ENCODE measurements around the gene RTN1.

DNA sequence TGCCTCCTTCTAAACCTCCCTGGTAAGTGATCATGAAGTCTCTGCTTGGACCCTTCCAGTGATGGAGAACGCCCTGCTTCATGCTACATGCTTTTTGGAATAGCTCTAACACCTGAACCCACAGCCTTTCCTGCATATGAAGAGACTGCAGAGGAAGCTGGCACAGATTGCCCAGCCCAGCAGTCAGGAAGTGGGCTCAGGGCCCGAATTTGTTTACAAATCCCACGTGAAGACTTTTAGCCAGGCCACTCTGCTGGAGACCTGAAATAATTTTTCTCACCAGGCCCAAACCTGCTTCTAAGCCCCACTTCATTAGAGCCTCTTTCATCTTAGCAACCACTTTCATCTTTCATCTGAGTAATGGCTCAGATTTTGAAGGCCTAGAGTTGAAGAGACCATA is 22.9 kb downstream of the RTN1 start:
- TF ChIP-seq, protein P1, sequence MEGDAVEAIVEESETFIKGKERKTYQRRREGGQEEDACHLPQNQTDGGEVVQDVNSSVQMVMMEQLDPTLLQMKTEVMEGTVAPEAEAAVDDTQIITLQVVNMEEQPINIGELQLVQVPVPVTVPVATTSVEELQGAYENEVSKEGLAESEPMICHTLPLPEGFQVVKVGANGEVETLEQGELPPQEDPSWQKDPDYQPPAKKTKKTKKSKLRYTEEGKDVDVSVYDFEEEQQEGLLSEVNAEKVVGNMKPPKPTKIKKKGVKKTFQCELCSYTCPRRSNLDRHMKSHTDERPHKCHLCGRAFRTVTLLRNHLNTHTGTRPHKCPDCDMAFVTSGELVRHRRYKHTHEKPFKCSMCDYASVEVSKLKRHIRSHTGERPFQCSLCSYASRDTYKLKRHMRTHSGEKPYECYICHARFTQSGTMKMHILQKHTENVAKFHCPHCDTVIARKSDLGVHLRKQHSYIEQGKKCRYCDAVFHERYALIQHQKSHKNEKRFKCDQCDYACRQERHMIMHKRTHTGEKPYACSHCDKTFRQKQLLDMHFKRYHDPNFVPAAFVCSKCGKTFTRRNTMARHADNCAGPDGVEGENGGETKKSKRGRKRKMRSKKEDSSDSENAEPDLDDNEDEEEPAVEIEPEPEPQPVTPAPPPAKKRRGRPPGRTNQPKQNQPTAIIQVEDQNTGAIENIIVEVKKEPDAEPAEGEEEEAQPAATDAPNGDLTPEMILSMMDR (IDR thresholded peaks at IDR 0.05): no peak
- no peak for TF ChIP-seq POLR2AphosphoS5 (IDR thresholded peaks at IDR 0.05; ENCODE audit: low read depth, low read length)
- TF ChIP-seq, protein P2, sequence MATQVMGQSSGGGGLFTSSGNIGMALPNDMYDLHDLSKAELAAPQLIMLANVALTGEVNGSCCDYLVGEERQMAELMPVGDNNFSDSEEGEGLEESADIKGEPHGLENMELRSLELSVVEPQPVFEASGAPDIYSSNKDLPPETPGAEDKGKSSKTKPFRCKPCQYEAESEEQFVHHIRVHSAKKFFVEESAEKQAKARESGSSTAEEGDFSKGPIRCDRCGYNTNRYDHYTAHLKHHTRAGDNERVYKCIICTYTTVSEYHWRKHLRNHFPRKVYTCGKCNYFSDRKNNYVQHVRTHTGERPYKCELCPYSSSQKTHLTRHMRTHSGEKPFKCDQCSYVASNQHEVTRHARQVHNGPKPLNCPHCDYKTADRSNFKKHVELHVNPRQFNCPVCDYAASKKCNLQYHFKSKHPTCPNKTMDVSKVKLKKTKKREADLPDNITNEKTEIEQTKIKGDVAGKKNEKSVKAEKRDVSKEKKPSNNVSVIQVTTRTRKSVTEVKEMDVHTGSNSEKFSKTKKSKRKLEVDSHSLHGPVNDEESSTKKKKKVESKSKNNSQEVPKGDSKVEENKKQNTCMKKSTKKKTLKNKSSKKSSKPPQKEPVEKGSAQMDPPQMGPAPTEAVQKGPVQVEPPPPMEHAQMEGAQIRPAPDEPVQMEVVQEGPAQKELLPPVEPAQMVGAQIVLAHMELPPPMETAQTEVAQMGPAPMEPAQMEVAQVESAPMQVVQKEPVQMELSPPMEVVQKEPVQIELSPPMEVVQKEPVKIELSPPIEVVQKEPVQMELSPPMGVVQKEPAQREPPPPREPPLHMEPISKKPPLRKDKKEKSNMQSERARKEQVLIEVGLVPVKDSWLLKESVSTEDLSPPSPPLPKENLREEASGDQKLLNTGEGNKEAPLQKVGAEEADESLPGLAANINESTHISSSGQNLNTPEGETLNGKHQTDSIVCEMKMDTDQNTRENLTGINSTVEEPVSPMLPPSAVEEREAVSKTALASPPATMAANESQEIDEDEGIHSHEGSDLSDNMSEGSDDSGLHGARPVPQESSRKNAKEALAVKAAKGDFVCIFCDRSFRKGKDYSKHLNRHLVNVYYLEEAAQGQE (IDR thresholded peaks at IDR 0.05; ENCODE audit: insufficient read depth in 1 of 2, low read depth in 2 of 2, low read length in 1 of 2): no peak
- no peak for TF ChIP-seq TCF7L2 (IDR thresholded peaks at IDR 0.05; ENCODE audit: low read depth, low read length)
- no peak for TF ChIP-seq SIN3A (IDR thresholded peaks at IDR 0.05; ENCODE audit: borderline replicate concordance, insufficient read depth, low read depth, low read length)

Data from Panc1 (cell line).